Measurements from ENCODE around the gene FTO. TPM values are rescaled to one million over a fixed set of nuclear protein-coding genes. Genes with fewer than 3 reads are reported as not detected.

FTO gene
- total RNA-seq, 1 experiment from 2014 or later = 57.4 TPM

- no peak for TF ChIP-seq ZNF219 (CRISPR knock-in tag; IDR thresholded peaks at IDR 0.05; ENCODE audit: borderline replicate concordance)
- TF ChIP-seq JAZF1 (CRISPR knock-in tag; IDR thresholded peaks at IDR 0.05) = no peak
- no peak for TF ChIP-seq ZNF232 (CRISPR knock-in tag; IDR thresholded peaks at IDR 0.05)
- TF ChIP-seq ATF3 (CRISPR knock-in tag; conservative IDR thresholded peaks at IDR 0.05) = no peak
- TF ChIP-seq ZNF512 (CRISPR knock-in tag; IDR thresholded peaks at IDR 0.05; ENCODE audit: borderline replicate concordance) = no peak
- TF ChIP-seq TEAD4 (CRISPR knock-in tag; IDR thresholded peaks at IDR 0.05) = no peak
- TF ChIP-seq E2F1 (CRISPR knock-in tag; IDR thresholded peaks at IDR 0.05) = no peak
- TF ChIP-seq PRRX2 (CRISPR knock-in tag; IDR thresholded peaks at IDR 0.05) = no peak
- TF ChIP-seq TP53 (CRISPR knock-in tag; IDR thresholded peaks at IDR 0.05) = no peak
Measured at GRCh38 chr16:54193013-54193664, 489.2 kb downstream of the FTO start (continued).

- Mint-ChIP-seq H3K4me3 (peak overlapping the region; percentile 67), H3K27me3 (ENCODE audit: low read depth) (peaks cover 6% of the 10 kb centered on the region; the same call in 1 of the 2 replicates), H3K36me3 (no peaks in the 10 kb centered on the region), H3K9me3 (peaks cover 8% of the 10 kb centered on the region), H3K27ac (no peak overlapping the region), H3K4me1 (peaks cover 12% of the 10 kb centered on the region)
- DNase-seq (ENCODE audit: low spot score) (peak; percentile 90), ATAC-seq (peak; percentile 97)
- TF ChIP-seq FOXP1 (CRISPR knock-in tag; IDR thresholded peaks at IDR 0.05; ENCODE audit: borderline replicate concordance) = peak; percentile 35; the same call in 1 of the 2 replicates
- TF ChIP-seq ZNF396 (CRISPR knock-in tag; IDR thresholded peaks at IDR 0.05; ENCODE audit: borderline replicate concordance) = no peak
- TF ChIP-seq ZNF423 (CRISPR knock-in tag; IDR thresholded peaks at IDR 0.05) = 0 out of 2 replicates have a peak, but pooled peaks have one; percentile 4
- peak; percentile 76 for TF ChIP-seq CTCF (IDR thresholded peaks at IDR 0.05)
- TF ChIP-seq CDX4 (CRISPR knock-in tag; IDR thresholded peaks at IDR 0.05; ENCODE audit: borderline replicate concordance) = no peak
- TF ChIP-seq ZNF671 (CRISPR knock-in tag; IDR thresholded peaks at IDR 0.05) = no peak
- TF ChIP-seq PREB (CRISPR knock-in tag; IDR thresholded peaks at IDR 0.05; ENCODE audit: borderline replicate concordance) = no peak
- peak; percentile 42; the same call in 1 of the 2 replicates for TF ChIP-seq HMGXB4 (CRISPR knock-in tag; IDR thresholded peaks at IDR 0.05)
- TF ChIP-seq FOXP4 (CRISPR knock-in tag; IDR thresholded peaks at IDR 0.05) = no peak
- TF ChIP-seq SP1 (CRISPR knock-in tag; conservative IDR thresholded peaks at IDR 0.05) = no peak
- ChIA-PET POLR2A (no interaction called here), CTCF (interaction anchor here (1.1 to 1.2 kb wide), 3 partner anchors 88 to 644 kb away, joined by 4 to 6 read pairs (median 4); partner anchors contain the start of gene IRX3)
Measured at GRCh38 chr16:54193665-54194333, 489.8 kb downstream of the FTO start.
